GM06990 (cell line): ENCODE measurements around the gene ZFAND3.

ENCODE experiments used
- DNase-seq: peaks from one replicate; pipeline ENCODE4 v3.0.0-alpha.2; 2011; ENCODE audit not compliant: insufficient read length; ENCODE audit errors: extremely low read depth
- H3K27me3 ChIP-seq: replicated peaks from 2 replicates; pipeline ENCODE4 v1.6.0; 2011; ENCODE audit warnings: low read length; ENCODE audit not compliant: control insufficient read depth, insufficient read depth
- H3K36me3 ChIP-seq: 2 replicates; pipeline ENCODE4 v1.5.1; 2011; ENCODE audit warnings: low read length; ENCODE audit not compliant: control insufficient read depth, insufficient read depth
- H3K4me3 ChIP-seq: replicated peaks from 2 replicates; pipeline ENCODE4 v1.5.1; 2011; ENCODE audit warnings: low read depth, mild to moderate bottlenecking, control low read depth, low read length
- CTCF ChIP-seq: IDR thresholded peaks from 2 replicates; pipeline ENCODE4 v1.5.1; 2011; ENCODE audit warnings: low read length, control low read depth, mild to moderate bottlenecking, inconsistent platforms; ENCODE audit not compliant: insufficient read depth, poor library complexity, severe bottlenecking

Gene ZFAND3

GRCh38 chr6:38184585-38185080, 365.1 kb downstream of the ZFAND3 start:
- TF ChIP-seq CTCF: no peak

DNA sequence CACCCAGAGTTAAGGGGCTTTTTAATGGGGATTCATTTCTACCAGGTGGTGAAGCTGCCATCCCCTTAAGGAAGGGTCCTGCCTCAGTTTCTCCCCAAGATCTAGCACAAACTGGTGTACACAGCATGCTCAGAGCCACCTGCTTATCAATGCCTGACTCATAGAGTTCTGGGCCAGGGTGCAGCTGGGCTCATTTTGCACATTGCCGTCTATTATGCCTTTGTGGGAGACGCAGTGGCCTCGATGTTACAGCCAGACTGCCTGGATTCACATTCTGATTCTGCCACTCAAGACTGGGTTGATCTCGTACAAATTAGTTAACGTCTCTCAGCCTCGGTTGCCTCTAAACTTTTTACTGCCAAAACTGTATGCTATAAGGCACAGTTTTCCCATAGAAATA, 365.7 kb downstream of the ZFAND3 start:
- H3K27me3 ChIP-seq: no peaks in the 10 kb centered on the region
- no peaks in the 10 kb centered on the region for H3K36me3 ChIP-seq
- TF ChIP-seq CTCF: no peak
- no peak overlapping the region for H3K4me3 ChIP-seq
- DNase-seq: no peak

More at GRCh38 chr6:38184585-38185080, 365.1 kb downstream of the ZFAND3 start:
- no peak for DNase-seq
- no peak overlapping the region for H3K4me3 ChIP-seq
- H3K27me3 ChIP-seq: no peaks in the 10 kb centered on the region
- no peaks in the 10 kb centered on the region for H3K36me3 ChIP-seq

- TF ChIP-seq CTCF: no peak
- H3K4me3 ChIP-seq: no peak overlapping the region
- no peaks in the 10 kb centered on the region for H3K36me3 ChIP-seq
- no peaks in the 10 kb centered on the region for H3K27me3 ChIP-seq
- DNase-seq: no peak
Observed at GRCh38 chr6:38185752-38186151, 366.2 kb downstream of the ZFAND3 start.

DNA sequence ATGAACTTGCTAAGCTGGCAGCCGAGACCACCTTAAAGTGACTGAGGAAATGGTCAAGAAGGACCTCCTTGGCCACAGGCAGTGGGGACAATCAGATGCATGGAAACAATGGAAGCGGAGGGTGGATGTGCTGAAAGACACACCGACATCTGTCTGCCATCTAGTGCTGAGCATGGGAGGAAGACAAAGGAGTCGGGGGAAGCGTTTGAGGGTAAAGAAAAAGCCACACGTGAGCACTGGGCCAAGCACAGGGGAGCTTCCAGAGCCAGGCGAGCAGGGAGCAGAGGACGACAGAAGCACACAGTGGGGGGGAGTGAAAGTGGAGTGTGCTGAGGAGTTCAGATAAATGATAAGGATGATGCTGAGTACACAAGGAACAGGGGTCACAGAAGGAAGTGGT, 367.8 kb downstream of the ZFAND3 start:
- no peak for DNase-seq
- TF ChIP-seq CTCF: no peak
- Histone ChIP-seq H3K36me3 (no peaks in the 10 kb centered on the region), H3K27me3 (no peaks in the 10 kb centered on the region), H3K4me3 (no peak overlapping the region)

DNA sequence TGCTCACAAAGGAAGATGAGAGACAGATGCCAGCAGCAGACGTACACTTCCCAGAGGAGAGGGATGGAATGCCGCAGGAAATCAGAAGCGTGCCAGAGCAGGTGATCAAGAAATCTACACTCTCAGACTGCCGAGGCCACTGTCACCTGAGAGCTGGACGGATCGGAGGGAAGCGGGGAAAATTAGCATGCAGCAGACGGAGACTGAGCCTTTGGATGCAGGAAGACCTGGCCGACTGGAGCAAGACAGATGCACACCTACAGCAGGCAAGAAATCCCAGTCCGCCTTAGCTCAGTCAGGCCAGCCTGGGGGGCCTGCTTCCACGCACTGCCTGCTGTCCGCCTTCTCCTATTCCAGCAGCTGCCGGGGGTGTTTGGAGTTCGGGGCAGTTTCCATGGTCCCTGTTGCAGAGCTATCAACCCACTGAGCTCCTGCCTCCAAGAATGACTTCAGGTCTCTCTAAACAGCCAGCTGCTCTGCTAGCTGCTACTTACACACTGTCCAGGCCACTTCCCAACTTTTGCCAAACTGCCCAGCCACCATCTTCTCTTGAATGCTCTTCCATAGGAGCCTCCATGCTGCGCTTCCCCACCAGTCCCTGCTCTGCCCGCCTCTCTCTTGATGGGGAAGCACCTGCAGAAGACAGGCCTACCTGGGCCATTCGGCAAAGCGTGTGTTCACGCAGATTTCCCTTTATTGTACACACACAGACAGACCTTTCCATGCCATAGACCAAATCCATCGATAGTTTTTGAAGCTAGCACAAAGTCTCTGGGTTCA, 368.5 kb downstream of the ZFAND3 start:
- Histone ChIP-seq H3K36me3 (no peaks in the 10 kb centered on the region), H3K27me3 (no peaks in the 10 kb centered on the region), H3K4me3 (no peak overlapping the region)
- no peak for DNase-seq
- TF ChIP-seq CTCF: no peak
